GM18907 (cell line): ENCODE measurements around the gene SLC35E1.

Source experiments
- ATAC-seq: cut with Tn5 transposase; IDR thresholded peaks from one replicate; pipeline ENCODE4 v1.9.1; 2021; ENCODE audit warnings: mild to moderate bottlenecking, moderate library complexity; ENCODE audit not compliant: unreplicated experiment

SLC35E1 gene

DNA sequence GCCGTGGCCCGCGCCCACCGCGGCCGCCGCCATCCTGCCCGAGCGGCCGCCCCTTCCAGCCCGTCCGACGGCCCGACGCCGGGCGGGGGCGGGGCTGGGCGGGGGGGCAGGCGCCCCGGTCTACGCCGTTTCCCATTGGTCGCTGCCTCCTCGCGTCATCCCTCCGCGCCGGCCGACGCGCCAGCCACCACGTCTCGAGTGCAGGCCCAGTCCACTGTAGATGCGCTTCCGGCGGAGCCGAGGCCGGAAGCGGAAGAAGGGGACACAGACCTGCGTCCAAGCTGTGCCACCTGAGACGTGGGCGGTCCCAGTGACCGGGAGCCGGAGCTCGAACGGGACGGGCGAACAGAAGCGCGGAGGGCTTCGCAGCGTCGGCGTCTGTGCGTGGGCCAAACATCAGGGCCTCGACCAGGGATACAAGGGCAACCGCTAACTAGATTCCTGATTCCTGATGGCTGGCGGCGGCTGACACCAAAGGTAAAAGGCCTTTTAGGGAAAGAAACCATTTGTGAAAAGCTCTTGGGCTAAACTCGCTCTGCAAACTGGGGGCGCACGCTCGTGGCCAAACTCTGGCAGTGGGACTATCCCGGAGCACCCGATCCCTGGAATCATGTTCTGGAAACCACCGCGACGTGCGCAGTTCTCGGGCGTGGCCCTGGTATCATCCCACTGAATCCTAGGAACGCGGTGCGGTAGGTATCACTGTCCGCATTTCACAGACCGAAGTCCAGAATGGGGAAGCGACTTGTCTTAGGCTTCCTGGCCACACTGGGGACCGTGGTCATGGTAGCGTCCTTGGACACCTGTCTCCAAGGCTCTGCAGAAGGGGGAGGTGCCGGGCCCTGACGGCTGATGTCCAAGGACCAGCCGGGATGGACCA lies at the start of gene SLC35E1:
Gene SLC35E1, minus strand, starts transcription at position 84 of the 880 bp plus-strand sequence. Its CDS starts 51 bp downstream, at position 33.
- peak; percentile 78 for ATAC-seq

DNA sequence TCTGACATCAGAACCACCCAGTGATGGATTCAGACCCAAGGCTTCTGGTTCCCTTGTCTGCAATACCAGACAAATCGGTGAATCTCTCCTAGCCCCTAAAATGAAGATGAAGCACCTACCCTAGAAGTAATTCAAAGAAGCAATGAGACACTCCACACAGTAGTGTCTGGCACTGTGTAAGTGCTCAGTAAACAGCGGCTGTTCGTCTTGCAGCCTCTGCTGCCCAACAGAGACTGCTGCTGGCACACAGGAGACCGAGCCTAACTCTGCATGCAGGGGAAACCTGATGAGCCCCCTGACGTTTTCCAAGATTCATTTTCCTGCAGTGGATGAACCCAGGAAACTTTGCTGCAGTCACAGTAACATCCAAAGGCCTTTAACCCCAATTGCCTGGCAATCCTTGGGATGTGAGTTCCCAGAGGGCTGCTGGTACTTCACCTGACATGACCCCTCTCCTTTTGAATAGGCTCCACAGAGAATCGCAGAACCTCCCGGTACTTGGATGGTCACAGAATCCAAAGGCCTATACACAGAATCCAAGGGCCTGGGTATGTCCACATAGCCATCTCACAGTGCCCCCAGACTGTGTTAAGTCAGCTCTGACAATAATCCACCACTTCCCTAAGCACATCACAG lies 49.1 kb upstream of the SLC35E1 start:
- no peak for ATAC-seq

DNA sequence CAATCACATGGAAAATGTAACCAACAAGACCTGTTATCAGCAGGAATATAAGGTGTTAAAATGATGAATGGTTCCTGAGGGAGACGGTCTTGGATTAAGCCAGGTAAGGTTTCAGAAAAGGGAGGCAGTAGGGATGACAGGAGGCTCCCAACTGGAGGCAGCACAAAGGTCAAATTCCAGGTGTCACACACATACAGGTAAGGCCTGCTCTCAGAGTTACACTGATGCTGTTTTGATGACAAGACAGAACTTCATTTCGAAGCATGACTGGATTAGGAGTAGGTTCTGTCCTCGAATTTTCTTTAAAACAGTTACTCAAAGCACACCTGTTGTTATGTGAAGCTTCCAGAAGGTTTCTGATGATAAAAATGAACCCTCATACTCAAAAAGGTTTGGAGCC lies 48.4 kb upstream of the SLC35E1 start:
- no peak for ATAC-seq

DNA sequence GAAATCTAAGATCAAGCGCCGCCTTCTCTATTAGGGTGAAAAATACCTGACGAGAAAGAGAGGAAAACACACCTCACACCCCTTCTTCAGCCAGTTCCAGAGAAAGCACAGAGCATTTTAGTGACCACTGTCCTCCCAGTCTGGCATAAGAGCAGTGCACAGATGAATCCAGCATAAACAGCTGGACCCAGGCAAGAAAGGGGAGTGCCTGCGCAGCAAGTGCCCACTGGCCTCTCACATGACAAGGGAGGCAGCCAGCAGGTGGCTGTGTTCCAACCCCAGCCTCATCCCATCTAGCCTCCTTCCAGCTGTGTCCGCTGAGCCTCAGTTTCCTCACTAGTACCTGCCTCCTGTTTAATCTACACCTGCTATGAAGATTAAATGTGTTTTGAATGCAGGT lies 47.8 kb upstream of the SLC35E1 start:
- ATAC-seq = no peak

DNA sequence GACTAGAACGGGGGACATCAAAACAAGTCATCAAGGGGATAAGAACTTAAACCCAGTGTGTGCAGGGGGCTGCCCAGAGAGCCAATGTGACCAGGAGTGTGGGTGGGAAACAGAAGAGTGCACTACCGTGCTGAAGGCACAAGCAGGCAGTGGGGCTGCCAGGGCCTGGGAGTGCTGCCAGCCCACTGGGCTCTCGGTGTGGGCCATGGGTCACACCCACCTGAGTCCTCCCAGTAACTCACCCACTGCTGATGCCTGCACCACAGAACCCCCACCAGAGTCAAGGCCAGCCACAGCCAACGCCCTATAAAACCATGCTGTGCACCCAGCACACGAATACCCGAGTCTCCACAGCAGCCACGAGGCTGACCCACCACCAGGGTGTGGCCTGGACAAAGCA lies 47.2 kb upstream of the SLC35E1 start:
- ATAC-seq = no peak

DNA sequence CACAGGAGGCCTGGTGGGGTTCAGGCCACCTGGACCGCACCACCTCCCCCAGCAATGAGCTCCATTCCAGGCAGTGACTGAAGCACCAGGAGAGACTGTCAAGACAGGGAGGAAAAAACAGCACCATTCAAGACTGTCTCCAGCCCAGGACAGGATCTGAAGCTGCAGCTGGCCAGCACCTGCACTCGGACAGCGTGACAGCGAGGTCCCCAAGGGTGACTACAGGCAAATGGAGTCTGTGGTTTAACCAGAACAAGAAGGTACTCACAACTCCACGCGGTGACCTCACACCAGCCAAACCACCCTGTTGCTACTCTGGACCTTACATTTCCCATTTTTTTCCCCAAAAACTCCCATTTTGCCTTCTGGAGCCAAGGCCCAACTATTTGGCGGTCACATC lies 46.0 kb upstream of the SLC35E1 start:
- no peak for ATAC-seq

DNA sequence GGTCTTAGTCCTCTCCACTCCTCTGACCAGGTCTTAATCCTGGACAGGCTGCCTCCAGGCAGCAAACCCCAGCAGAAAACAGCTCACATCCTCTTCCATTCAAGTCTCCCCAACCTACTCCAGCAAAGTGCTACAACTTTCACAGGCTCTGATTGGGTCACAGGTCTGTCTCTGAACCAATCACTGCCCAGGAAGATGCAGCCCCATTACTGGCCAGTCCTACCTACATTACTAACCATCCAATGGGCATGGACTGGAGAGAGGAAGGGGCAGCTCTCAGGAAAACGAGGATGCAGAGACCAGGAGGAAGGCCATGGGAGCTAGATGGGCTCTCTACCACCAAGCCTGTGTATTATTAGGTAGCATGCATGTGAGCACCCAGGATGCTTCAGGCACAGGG lies 43.6 kb upstream of the SLC35E1 start:
- ATAC-seq = no peak

DNA sequence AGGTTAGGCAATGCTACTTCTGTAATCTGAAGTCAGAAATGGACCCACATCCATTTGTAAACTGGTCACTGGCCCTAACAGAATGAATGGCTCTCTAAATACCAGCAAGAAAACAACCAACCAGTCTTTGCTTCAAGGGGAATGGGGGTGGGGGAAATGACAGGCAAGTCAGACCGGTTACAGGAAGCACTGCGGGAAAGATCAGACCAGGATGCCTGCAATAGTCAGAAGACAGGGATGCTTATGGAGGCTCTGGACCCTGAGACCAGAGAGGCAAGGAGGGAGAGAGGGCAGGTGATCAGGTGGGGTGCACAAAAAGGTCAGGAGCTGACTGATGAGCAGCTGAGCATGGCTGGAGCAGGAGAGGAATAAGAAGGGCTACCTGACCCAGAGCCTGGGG lies 42.7 kb upstream of the SLC35E1 start:
- no peak for ATAC-seq

DNA sequence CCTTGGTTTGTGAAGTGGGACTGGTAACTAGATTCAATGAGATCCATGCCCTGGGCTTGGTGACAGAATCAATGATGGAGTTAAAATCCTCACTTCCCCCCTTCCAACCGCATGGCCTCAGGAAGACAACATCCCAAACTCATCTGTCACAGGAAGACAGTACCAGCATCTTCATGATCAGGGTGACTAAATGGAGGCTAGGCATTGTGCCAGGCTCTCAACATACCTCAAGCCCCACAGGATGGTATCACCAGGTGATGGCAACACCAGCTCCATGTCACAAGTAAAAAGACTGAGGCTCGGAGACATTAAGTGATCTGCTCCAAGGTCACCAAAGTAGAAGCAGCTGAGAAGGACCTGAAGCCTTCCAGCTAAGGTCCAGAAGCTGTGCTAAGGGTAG lies 41.6 kb upstream of the SLC35E1 start:
- no peak for ATAC-seq

DNA sequence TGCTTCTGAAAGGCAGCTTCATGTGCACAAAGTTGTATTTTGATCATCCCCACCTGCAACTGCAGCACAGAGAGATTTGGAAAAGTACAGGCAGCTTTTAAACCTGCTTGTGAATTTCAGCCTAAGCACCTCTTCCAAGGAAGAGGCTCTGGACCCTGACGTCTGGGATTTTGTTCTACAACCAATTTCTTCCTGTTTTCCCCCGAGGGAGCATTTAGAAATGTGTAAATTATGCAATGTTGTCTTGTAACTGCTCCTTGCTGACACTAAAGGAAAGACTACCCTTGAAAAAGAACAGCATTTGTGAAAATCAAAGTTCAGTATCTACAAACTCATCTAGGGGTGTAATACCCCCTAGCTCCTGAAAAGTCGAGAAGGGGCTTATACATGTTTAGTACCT lies 40.4 kb upstream of the SLC35E1 start:
- no peak for ATAC-seq

DNA sequence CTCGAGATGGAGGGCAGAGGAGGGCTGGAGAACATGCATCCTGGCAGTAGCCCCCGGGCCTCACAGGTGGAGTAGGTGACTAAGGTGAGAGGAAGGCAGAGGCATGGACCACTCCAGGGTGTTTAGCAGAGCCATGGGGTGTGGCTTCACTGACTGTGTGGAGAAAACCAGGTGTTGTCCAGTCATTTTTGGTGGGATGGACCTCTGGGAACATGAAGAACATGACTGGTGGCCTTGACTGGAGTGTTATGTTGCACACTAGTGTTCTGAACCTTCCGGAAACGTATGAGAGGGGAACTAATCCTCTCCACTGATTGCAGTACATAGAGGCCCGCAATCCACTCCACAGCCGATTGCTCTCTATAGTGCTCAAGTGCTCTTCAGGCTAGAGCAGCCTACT lies 38.9 kb upstream of the SLC35E1 start:
- ATAC-seq = no peak

DNA sequence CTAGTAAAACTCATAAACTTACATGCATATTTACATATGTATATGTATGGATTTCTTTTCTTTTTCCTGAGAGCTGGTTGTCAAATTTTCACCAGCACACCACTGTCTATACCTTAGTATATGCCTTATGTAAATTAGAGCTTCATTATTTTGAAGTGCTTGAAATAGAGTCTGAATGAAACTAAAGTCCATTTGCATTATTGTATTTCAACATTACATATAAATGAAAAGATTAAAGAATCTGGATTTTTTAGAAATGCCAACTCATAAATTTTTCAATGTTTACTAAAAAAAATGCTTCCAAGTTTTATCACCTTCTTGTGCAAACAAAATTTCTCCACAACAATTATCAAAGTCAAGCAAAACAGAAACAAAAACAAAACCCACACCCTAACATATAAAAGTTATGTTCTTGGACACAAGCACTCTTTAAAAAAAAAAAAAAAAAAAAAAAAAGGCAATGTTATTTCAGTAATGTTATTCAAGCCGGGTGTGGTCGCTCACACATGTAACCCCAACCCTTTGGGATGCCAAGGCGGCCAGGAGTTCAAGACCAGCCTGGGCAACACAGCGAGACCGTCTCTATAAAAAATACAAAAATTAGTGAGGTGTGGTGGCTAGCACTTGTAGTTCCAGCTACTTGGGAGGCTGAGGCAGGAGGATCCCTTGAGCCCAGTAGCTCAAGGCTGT lies 37.4 kb upstream of the SLC35E1 start:
- ATAC-seq = no peak

DNA sequence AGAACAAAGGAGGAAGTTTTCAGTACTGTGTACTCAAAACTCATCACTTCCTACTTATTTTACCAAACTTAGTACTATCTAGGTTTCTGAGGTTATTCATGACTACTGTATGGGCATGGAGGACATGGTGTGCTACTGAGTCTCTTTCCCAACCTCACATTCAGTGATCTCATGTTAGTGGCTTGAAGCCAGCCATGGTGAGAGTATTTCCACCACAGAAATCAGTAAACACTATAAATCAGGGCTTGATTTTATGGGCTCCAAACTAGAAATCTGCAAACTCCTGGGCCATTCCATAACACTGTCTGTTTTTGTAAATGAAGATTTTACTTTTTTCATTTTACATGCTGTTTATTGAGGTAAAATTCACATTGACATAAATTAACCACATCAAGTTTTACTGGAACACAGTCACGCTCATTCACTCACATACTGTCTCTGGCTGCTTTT lies 36.1 kb upstream of the SLC35E1 start:
- no peak for ATAC-seq

DNA sequence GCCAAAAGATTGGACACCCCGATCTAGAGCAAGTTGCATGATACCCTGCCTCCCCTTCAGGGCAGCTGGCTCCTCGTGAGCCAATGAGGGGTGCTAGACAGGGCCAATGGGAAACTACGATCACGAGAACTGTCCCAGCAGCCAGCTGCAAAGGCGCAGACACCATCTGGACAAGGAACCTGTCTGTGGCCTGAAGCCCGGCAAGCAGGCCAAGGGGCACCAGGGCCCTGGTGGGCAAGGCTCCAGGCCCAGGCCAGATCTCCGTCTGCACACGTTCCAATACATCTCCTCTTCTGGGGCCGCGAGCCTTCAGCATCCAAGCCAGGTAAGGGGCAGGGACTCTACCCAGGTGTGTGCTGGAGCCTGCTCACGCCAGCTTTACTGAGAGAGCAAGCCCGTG lies 35.6 kb upstream of the SLC35E1 start:
- ATAC-seq = no peak

DNA sequence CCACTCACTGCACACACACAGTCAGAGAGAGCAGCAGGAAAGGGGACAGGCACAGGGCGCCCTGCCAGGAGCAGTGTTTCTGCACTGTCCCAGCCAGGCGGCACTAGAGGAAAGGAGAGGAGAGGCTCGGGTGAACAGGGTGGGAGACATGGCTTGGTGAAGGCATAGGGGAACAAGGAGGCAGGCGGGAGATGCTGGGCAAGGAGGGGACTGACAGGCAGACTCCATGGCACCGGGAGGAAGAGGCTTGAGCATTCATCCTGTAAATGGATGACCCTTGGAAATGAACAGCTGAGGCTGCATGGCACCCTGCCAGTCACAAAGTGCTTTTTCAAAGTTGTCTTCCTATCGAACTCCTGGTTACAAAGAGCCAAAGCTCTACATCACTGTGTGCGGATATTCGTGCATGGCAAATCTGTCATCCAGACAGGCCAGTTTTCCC lies 33.4 kb upstream of the SLC35E1 start:
- no peak for ATAC-seq

DNA sequence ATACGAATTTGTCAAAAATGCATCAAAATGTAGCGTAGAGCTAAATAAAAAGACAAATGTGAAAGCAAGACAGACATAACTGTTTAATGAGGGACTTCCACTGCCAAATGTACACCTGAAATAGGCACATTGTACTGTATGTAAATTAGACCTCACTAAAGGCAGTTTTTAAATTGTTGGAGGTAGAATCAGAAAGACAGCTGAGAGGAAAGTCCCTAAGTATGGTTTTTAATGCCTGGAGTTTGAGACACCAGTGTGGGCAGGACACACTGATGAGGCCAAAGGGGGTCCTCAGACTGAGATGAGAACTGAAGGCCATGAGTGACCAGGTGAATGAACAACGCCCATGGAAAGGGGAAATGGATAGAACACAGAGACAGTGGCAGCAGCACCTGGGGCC lies 32.9 kb upstream of the SLC35E1 start:
- ATAC-seq = no peak

DNA sequence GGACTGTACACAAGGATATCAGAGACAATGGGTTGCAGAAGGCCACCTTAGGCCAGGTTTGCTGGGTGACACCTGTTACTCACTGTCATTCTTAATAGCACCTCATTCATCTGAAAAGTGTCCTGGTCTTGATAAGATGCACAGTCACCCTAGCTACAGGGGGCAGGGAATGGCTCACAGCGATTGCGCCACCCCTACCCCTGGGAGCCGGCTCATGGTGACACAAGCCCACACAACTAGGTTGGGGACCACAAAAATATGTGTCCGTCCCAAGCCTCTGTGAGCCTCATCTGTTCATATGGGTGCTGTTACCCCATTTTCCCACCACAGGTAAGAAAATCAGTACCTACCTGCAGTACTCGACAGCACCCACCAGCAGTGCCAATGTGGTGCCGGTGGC lies 32.4 kb upstream of the SLC35E1 start:
- no peak for ATAC-seq

DNA sequence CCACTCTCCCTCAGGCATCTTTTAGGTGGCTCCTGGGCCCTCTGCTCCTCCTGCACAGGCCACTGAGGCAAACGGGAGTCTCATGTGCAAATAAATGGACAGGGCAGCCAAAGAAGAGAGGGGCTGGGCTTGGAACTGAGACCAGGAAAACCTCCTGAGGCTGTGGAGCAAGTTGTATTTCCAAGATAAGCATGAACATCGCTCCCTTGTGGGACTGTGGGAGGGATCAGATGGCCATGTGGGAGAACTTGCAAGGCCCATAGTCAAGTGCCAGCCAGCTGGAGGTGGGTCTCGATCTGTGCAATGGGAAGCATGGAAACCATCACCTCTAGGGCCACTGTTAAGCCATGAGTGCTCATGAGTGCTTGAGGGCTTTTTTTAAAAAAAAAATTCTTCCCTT lies 30.9 kb upstream of the SLC35E1 start:
- no peak for ATAC-seq

DNA sequence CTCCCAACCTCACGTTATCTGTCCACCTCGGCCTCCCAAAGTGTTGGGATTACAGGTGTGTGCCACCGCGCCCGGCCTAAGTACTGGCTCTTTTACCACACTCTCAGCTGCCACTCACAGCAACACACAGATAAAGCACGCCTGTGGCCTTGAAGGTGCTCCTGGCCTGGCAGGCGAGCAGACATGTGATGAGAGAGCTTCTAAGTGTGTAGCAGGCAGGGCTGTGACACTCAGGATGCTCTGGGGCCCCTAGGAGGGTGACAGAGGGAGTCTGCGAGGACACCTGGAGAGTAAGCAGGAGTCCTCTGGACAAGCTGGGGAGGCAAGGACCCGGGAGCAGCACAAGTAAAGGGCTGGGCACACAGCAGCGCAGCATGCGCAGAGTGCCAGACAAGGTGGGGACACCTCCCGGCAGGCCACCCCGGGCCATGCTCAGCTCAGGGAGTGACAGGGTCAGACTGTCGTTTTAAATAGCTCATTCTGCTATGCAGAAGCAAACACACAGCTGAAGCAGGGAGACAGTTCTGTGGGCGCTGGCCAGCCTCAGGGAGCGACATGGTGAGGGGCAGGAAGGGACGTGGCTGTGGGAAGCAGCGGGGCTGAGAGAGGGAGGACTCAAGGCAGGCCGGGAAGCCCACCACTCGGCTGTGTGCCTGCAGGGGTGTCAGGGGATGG lies 29.3 kb upstream of the SLC35E1 start:
- no peak for ATAC-seq

DNA sequence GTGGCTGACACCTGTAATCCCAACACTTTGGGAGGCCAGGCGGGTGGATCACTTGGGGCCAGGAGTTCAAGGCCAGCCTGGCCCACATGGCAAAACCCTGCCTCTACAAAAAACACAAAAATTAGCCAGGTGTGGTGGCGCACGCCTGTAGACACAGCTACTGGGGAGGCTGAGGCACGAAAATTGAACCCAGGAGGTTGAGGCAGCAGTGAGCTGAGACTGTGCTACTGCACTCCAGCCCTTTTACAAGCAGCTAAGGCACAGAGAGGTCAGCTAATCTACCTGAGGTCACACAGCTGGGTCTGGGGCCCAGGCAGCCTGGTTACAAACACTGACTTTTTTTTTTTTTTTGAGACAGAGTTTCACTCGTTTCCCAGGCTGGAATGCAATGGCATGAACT lies 28.6 kb upstream of the SLC35E1 start:
- ATAC-seq = no peak

DNA sequence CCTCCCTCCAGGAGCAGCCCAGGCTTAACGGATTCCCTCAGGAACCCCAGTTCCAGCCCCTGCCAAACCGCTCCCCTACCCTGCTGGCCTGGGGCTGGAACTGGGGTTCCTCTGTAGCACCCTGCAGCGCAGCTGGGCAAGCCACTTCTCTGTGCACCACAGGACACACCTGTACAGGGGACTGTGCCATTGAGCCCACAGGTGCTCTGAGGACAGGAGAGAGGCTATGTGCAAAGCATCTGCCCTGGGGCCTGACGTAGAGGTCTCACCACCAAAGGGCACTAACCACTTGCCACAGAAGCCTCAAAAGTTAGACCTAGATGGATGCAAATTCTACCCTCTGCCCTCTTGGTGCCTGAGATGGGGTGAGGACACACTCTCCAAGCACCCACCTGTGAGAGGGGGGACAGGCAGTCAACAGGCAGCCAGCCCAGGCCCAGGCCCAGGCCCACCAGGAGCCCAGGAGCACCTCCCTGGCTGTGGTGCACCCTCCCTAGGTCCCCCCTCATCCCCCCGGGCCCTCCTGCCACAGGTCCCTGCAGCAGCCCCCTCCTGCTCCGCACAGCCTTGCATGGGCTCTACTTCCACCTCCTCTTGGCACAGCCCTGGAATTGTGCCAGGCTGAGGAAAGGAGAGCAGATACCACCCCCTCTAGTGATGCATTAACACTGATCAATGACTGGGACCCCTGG lies 27.6 kb upstream of the SLC35E1 start:
- no peak for ATAC-seq
